ENCODE data around the gene COL10A1.

The COL10A1 gene

GRCh38 chr6:116126032-116126431, at the start of gene COL10A1:
Gene COL10A1 (minus strand): TSS chr6:116126132. CDS start chr6:116125492, 640 bp downstream.
- H3K27ac ChIP-seq (ENCODE audit: low read depth, low read length) = no peak within 1 kb of the TSS

GRCh38 chr6:116175344-116175743, 49.4 kb upstream of the COL10A1 start:
- Histone ChIP-seq H3K9me3 (ENCODE audit: control insufficient read depth, insufficient read depth, low read length) (no peaks in the 10 kb centered on the region), H3K27me3 (ENCODE audit: control insufficient read depth, insufficient read depth, low read length) (no peaks in the 10 kb centered on the region), H3K27ac (ENCODE audit: low read depth, low read length) (no peak overlapping the region), H3K4me3 (ENCODE audit: low read depth, low read length) (no peak overlapping the region), H3K36me3 (ENCODE audit: control insufficient read depth, insufficient read depth, low read length) (no peaks in the 10 kb centered on the region), H3K9ac (ENCODE audit: low read depth, low read length) (no peak overlapping the region), H3K4me1 (ENCODE audit: control insufficient read depth, insufficient read depth, low read length) (no peaks in the 10 kb centered on the region)

More at GRCh38 chr6:116126032-116126431, at the start of gene COL10A1:
- Histone ChIP-seq H3K36me3 (ENCODE audit: control insufficient read depth, insufficient read depth, low read length) (no peaks in the 10 kb centered on the region), H3K27me3 (ENCODE audit: control insufficient read depth, insufficient read depth, low read length) (no peaks in the 10 kb centered on the region), H3K9me3 (ENCODE audit: control insufficient read depth, insufficient read depth, low read length) (no peaks in the 10 kb centered on the region), H3K9ac (ENCODE audit: low read depth, low read length) (no peak within 1 kb of the TSS), H3K4me3 (ENCODE audit: low read depth, low read length) (no peak within 1 kb of the TSS), H3K4me1 (ENCODE audit: control insufficient read depth, insufficient read depth, low read length) (no peaks in the 10 kb centered on the region)

GRCh38 chr6:116173928-116174327, 48.0 kb upstream of the COL10A1 start:
- Histone ChIP-seq H3K27me3 (ENCODE audit: control insufficient read depth, insufficient read depth, low read length) (no peaks in the 10 kb centered on the region), H3K4me1 (ENCODE audit: control insufficient read depth, insufficient read depth, low read length) (no peaks in the 10 kb centered on the region), H3K9ac (ENCODE audit: low read depth, low read length) (no peak overlapping the region), H3K36me3 (ENCODE audit: control insufficient read depth, insufficient read depth, low read length) (no peaks in the 10 kb centered on the region), H3K9me3 (ENCODE audit: control insufficient read depth, insufficient read depth, low read length) (no peaks in the 10 kb centered on the region), H3K4me3 (ENCODE audit: low read depth, low read length) (no peak overlapping the region), H3K27ac (ENCODE audit: low read depth, low read length) (no peak overlapping the region)

GRCh38 chr6:116170358-116171057, 44.6 kb upstream of the COL10A1 start:
- no peak overlapping the region for H3K9ac ChIP-seq (ENCODE audit: low read depth, low read length)
- no peaks in the 10 kb centered on the region for H3K9me3 ChIP-seq (ENCODE audit: control insufficient read depth, insufficient read depth, low read length)
- H3K27me3 ChIP-seq (ENCODE audit: control insufficient read depth, insufficient read depth, low read length) = no peaks in the 10 kb centered on the region
- H3K4me3 ChIP-seq (ENCODE audit: low read depth, low read length) = no peak overlapping the region
- H3K4me1 ChIP-seq (ENCODE audit: control insufficient read depth, insufficient read depth, low read length) = no peaks in the 10 kb centered on the region
- no peak overlapping the region for H3K27ac ChIP-seq (ENCODE audit: low read depth, low read length)
- no peaks in the 10 kb centered on the region for H3K36me3 ChIP-seq (ENCODE audit: control insufficient read depth, insufficient read depth, low read length)

GRCh38 chr6:116169880-116170279, 43.9 kb upstream of the COL10A1 start:
- H3K36me3 ChIP-seq (ENCODE audit: control insufficient read depth, insufficient read depth, low read length) = no peaks in the 10 kb centered on the region
- no peaks in the 10 kb centered on the region for H3K9me3 ChIP-seq (ENCODE audit: control insufficient read depth, insufficient read depth, low read length)
- H3K4me1 ChIP-seq (ENCODE audit: control insufficient read depth, insufficient read depth, low read length) = no peaks in the 10 kb centered on the region
- H3K27me3 ChIP-seq (ENCODE audit: control insufficient read depth, insufficient read depth, low read length) = no peaks in the 10 kb centered on the region
- H3K9ac ChIP-seq (ENCODE audit: low read depth, low read length) = no peak overlapping the region
- H3K4me3 ChIP-seq (ENCODE audit: low read depth, low read length) = no peak overlapping the region
- H3K27ac ChIP-seq (ENCODE audit: low read depth, low read length) = no peak overlapping the region

GRCh38 chr6:116168148-116168547, 42.2 kb upstream of the COL10A1 start:
- no peak overlapping the region for H3K9ac ChIP-seq (ENCODE audit: low read depth, low read length)
- H3K4me3 ChIP-seq (ENCODE audit: low read depth, low read length) = no peak overlapping the region
- H3K9me3 ChIP-seq (ENCODE audit: control insufficient read depth, insufficient read depth, low read length) = no peaks in the 10 kb centered on the region
- H3K27ac ChIP-seq (ENCODE audit: low read depth, low read length) = no peak overlapping the region
- no peaks in the 10 kb centered on the region for H3K27me3 ChIP-seq (ENCODE audit: control insufficient read depth, insufficient read depth, low read length)
- H3K4me1 ChIP-seq (ENCODE audit: control insufficient read depth, insufficient read depth, low read length) = no peaks in the 10 kb centered on the region
- H3K36me3 ChIP-seq (ENCODE audit: control insufficient read depth, insufficient read depth, low read length) = no peaks in the 10 kb centered on the region

GRCh38 chr6:116166369-116166768, 40.4 kb upstream of the COL10A1 start:
- Histone ChIP-seq H3K4me1 (ENCODE audit: control insufficient read depth, insufficient read depth, low read length) (no peaks in the 10 kb centered on the region), H3K36me3 (ENCODE audit: control insufficient read depth, insufficient read depth, low read length) (no peaks in the 10 kb centered on the region), H3K27ac (ENCODE audit: low read depth, low read length) (no peak overlapping the region), H3K4me3 (ENCODE audit: low read depth, low read length) (no peak overlapping the region), H3K9ac (ENCODE audit: low read depth, low read length) (no peak overlapping the region), H3K27me3 (ENCODE audit: control insufficient read depth, insufficient read depth, low read length) (no peaks in the 10 kb centered on the region), H3K9me3 (ENCODE audit: control insufficient read depth, insufficient read depth, low read length) (no peaks in the 10 kb centered on the region)

- Histone ChIP-seq H3K9me3 (ENCODE audit: control insufficient read depth, insufficient read depth, low read length) (no peaks in the 10 kb centered on the region), H3K4me3 (ENCODE audit: low read depth, low read length) (no peak overlapping the region), H3K27ac (ENCODE audit: low read depth, low read length) (no peak overlapping the region), H3K4me1 (ENCODE audit: control insufficient read depth, insufficient read depth, low read length) (no peaks in the 10 kb centered on the region), H3K27me3 (ENCODE audit: control insufficient read depth, insufficient read depth, low read length) (no peaks in the 10 kb centered on the region), H3K9ac (ENCODE audit: low read depth, low read length) (no peak overlapping the region), H3K36me3 (ENCODE audit: control insufficient read depth, insufficient read depth, low read length) (no peaks in the 10 kb centered on the region)
These were observed 39.7 kb upstream of the COL10A1 start for GRCh38 chr6:116165596-116165995.

GRCh38 chr6:116159782-116160524, 34.0 kb upstream of the COL10A1 start:
- no peak overlapping the region for H3K27ac ChIP-seq (ENCODE audit: low read depth, low read length)
- H3K9ac ChIP-seq (ENCODE audit: low read depth, low read length) = no peak overlapping the region
- no peaks in the 10 kb centered on the region for H3K36me3 ChIP-seq (ENCODE audit: control insufficient read depth, insufficient read depth, low read length)
- no peaks in the 10 kb centered on the region for H3K27me3 ChIP-seq (ENCODE audit: control insufficient read depth, insufficient read depth, low read length)
- no peaks in the 10 kb centered on the region for H3K9me3 ChIP-seq (ENCODE audit: control insufficient read depth, insufficient read depth, low read length)
- H3K4me1 ChIP-seq (ENCODE audit: control insufficient read depth, insufficient read depth, low read length) = peaks cover 19% of the 10 kb centered on the region
- no peak overlapping the region for H3K4me3 ChIP-seq (ENCODE audit: low read depth, low read length)

- Histone ChIP-seq H3K4me3 (ENCODE audit: low read depth, low read length) (no peak overlapping the region), H3K27me3 (ENCODE audit: control insufficient read depth, insufficient read depth, low read length) (no peaks in the 10 kb centered on the region), H3K9me3 (ENCODE audit: control insufficient read depth, insufficient read depth, low read length) (no peaks in the 10 kb centered on the region), H3K36me3 (ENCODE audit: control insufficient read depth, insufficient read depth, low read length) (no peaks in the 10 kb centered on the region), H3K9ac (ENCODE audit: low read depth, low read length) (no peak overlapping the region), H3K4me1 (ENCODE audit: control insufficient read depth, insufficient read depth, low read length) (peaks cover 19% of the 10 kb centered on the region), H3K27ac (ENCODE audit: low read depth, low read length) (peak overlapping the region; percentile 40)
These were observed 32.7 kb upstream of the COL10A1 start for GRCh38 chr6:116158641-116159040.

GRCh38 chr6:116157391-116157790, 31.5 kb upstream of the COL10A1 start:
- no peak overlapping the region for H3K9ac ChIP-seq (ENCODE audit: low read depth, low read length)

More at GRCh38 chr6:116157391-116157790, 31.5 kb upstream of the COL10A1 start:
- Histone ChIP-seq H3K27me3 (ENCODE audit: control insufficient read depth, insufficient read depth, low read length) (no peaks in the 10 kb centered on the region), H3K4me1 (ENCODE audit: control insufficient read depth, insufficient read depth, low read length) (peaks cover 19% of the 10 kb centered on the region), H3K36me3 (ENCODE audit: control insufficient read depth, insufficient read depth, low read length) (no peaks in the 10 kb centered on the region), H3K27ac (ENCODE audit: low read depth, low read length) (no peak overlapping the region), H3K9me3 (ENCODE audit: control insufficient read depth, insufficient read depth, low read length) (no peaks in the 10 kb centered on the region), H3K4me3 (ENCODE audit: low read depth, low read length) (no peak overlapping the region)

Measured in HUES48 (cell line).